GM19035 (cell line): Measurements from ENCODE around the gene PODNL1.
A peak's percentile ranks its signal among the peaks of the same experiment; 100 is the strongest.

Experiments used
- ATAC-seq: cut with Tn5 transposase; IDR thresholded peaks from one replicate; pipeline ENCODE4 v1.9.1; 2021; ENCODE audit not compliant: unreplicated experiment

The PODNL1 gene

DNA sequence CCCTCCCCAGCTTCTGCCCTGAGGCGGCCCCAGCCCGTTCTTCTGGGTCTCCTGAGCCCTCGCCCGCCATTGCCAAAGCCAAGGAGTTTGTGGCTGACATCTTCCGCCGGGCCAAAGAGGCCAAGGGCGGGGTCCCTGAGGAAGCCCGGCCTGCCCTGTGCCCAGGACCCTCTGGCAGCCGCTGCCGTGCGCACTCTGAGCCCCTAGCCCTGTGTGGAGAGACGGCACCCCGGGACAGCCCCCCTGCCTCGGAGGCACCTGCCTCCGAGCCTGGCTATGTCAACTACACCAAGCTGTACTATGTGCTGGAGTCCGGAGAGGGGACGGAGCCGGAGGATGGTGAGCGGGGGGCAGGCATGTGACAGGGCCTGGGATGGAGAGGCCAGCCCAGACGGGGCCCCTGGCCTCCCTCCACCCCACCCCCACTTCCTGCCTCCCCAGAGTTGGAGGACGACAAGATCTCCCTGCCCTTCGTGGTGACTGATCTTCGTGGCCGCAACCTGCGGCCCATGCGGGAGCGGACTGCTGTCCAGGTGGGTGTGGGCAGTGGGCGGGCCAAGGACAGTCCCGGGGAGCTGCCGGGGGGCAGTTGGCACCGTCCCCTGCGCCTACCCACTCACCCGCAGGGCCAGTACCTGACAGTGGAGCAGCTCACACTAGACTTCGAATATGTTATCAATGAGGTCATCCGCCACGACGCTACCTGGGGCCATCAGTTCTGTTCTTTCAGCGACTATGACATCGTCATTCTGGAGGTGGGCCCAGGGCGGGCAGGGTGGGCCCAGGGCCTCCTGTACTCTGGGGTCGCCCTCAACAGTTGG is 21.1 kb upstream of the PODNL1 start:
- no peak for ATAC-seq

DNA sequence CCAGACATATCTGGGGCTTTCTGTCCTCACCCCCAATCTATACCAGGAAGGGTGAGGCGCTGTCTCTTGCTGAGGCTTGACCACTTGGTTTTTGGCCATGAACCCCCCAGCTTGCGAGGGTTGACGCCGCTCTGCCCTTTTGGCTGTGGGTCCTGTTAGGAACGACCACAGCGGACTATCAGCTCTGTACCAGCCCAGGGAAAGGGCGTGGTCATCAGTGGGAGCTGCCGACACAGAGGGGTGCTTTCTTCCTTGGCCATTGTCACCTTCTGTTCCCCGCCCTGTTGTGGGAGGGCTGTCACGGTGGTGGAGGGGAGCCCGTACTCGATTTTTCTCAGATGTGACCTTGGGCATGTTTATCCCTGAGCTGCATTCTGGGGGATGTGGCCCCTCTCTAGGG is 19.8 kb upstream of the PODNL1 start:
- no peak for ATAC-seq

DNA sequence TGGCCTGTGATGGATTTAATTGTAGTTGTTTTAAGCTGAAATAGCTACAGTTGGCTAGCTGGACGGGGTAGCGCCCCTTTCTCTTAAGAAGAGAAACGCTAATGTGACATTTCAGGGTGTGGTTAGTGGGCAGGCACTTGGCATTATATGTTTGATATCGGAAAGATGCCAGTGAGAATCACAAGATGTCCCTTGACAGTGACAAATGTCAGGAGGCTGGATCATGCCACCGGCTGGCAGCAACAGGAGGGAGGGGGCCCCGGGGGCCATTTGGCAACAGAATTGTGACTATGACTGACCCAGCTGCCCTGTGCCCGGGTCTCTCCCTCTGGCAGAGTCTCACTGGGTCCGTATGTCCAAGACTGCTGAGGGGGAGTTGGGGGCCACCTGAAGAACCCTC is 18.8 kb upstream of the PODNL1 start:
- no peak for ATAC-seq

DNA sequence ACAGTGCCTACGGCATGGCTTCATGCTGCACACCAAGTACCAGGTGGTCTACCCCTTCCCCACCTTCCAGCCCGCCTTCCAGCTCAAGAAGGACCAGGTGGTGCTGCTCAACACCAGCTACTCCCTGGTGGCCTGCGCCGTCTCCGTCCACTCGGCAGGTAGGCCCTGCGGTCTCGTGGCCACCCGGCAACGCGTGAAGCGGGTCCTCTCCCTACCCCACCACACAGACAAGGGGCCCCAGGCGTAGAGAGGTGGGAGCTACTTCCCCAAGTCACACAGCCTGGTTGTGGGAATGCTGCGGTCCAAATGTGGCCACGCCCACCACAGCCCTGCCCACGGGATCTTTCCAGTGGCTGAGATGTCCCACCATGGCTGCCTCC is 18.1 kb upstream of the PODNL1 start:
- ATAC-seq = no peak

DNA sequence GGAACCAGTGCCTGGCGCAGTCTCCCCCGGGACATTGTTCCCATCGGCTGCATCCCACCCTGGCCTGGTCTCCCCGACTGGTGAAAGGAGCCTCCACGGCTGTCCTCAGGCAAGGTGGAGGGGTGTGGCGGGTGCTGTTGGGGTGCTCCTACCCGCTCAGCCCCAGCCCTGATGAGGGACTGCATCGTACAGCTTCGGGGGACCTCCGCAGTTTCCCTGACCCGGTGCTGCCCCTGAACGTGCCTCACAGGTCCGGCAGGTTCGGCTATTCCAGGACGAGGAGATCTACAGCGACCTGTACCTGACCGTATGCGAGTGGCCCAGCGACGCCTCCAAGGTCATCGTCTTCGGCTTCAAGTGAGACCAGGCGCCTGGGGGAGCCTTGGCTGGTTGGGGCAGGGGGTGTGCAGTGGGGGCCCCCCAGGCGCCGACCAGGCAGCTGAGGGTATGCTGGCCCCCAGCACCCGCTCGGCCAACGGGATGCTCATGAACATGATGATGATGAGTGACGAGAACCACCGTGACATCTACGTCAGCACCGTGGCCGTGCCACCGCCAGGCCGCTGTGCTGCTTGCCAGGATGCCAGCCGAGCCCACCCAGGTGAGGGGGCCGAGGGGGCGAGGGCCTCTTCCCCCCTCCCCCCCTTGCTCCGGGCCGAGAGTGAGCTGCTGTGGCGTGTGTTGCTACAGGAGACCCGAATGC is 17.6 kb upstream of the PODNL1 start:
- ATAC-seq = no peak

DNA sequence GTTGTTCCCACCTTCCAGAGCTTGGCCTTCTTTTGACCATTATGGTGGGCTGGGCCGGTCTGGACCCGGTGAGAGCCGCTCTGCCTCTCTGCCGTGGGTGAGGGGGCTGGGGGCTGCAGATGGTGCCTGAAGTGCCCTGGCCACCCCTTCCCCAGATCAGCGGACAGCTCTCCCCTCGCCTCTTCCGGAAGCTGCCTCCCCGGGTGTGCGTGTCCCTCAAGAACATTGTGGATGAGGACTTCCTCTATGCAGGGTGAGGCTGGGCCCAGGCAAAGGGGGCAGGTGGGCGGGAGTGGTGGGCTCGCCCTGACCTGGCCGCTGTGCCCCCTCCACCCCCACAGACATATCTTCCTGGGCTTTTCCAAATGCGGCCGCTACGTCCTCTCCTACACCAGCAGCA is 16.0 kb upstream of the PODNL1 start:
- no peak for ATAC-seq

DNA sequence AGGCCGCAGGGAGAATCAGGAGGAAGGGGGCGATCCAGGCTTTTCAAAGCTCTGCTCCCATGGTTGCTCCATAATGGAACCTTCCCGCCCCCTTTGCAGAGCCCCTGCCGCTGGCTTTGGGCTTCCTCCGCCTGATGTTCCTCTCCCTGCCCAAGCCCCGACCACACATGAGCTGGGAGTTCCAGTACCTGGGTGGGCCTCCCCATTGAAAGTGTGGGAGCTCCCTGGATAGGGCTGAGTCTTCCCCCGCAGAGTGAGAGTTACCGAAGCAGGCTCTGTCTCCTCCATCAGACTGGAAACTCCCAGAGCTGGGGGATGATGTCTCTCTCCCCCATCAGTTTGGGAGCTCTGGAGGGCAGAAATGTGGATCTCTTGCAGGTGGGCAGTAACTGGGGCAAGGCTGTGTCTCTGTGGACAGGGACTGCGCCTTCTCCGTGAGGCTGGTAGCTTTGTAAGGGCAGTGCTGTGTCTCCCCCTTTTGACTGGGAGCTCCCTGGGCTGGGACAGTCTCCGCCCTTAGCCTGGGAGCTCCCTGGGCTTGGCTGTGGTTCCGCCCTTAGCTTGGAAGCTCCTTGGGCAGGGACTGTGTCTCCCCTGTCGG is 14.8 kb upstream of the PODNL1 start:
- no peak for ATAC-seq

DNA sequence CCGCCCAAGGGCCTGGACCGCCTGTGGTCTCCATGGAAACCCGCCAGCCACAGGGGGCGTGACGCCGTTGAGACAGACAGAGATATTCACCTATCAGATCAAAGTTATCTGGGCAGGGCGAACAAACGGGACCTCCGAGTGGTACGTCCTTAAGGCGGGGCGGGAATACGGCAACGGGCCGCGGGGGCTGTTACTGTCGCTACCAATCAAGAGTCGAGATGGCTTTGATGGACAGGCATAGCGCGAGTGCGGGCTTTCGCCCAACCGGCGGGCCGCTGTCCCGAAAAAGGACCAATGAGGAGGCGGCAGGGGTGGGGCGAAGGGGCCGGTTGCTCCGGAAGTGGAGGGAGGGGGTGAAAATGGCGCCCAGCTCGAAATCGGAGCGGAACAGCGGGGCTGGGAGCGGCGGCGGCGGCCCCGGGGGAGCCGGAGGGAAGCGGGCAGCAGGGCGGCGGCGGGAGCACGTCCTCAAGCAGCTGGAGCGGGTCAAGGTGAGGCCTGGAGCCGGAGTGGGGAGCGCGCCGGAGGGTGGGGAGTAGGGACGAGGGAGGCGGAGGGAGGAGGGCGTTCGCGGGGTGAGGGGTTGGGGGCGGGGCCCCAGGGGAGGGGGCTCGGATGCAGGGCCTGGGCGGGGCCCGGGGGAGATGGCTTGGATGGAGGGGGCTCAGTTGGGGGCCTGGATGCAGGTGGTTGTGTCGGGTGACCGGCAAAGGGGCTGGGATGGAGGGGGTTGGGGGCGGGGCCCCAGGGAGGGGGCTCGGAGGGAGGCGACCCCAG is 14.1 kb upstream of the PODNL1 start, which contains the start of gene DCAF15:
Gene DCAF15, plus strand, starts transcription at position 356 of the 777 bp plus-strand sequence. Its CDS starts 4 bp downstream, at position 360.
- ATAC-seq = peak; percentile 98

DNA sequence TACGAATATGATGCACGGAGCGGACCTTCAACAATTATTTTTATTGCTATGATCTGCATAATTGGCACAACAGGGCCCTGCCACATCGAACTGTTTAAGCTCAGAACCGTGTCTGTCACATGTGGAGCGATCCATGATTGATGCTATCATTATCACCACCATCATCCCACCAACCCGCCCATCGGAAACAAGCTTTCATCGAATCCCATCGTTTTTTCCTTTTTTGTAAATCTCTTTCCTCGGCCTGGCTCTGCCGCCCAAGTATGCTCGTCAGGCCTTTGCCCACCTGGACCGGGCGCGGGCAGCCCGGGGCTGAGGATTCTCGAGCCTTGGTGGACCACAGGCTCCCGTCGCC is 13.6 kb upstream of the PODNL1 start:
- peak; percentile 6 for ATAC-seq

DNA sequence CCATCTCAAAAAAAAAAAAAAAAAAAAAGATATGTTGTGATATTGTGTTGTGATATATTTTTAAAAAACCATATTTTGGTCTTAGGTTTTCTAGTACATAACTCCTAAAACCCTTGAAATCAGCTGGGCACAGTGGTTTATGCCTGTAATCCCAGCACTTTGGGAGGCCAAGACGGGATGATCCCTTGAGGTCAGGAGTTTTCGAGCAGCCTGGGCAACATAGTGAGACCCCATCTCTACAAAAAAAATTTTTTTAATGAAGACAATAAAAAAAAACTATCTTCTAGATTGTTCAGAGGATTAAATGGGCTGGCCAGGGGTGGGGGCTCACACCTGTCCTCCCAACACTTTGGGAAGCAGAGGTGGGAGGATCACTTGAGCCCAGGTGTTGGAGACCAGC is 12.8 kb upstream of the PODNL1 start:
- no peak for ATAC-seq

DNA sequence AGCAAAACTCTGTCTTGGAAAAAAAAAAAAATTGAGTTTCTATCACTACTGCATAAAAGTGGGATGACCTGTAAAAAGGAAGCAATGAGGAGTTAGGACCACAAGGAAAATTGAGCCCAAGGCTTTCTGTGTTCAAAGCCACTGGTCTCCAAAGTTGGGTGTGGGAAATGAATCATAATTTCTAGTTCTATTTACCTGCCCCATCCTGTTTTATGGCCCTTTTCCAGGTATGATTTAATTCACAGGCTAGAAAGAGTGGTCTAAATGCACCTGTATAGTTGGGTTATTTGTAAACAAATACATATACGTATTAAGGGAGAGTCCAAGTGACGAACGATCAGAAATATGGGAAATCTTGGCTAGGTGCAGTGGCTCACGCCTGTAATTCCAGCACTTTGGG is 8.2 kb upstream of the PODNL1 start:
- no peak for ATAC-seq

DNA sequence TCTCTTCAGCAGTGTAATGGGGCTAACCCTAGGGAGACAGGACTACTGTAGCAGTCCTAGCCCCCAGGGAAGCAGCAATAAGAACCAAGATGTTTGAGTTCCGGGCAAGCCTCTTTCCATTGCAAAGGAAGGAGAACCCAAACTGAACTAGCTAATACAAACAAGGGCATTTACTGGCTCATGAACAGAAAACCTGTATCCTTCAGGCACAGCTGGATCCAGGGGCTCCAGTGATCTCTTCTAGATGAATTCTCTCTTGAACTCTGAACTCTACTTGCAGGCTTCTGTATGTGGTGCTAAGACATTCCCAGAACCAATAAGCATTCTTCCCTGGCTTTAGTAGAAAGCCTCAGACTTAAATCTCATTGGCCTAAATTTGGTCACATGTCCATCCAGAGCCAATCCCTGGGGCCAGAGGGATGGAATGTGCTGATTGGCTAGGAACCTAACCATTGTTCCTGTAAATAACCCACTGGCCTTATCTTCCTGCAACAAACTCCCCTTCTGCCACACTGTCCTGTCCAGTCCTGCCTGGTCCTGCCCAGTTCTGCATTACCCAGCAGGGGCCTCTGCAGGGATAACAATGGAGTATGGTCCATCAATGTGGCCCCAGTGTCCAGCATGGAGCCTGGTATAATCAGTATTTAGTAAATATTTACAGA is 3.9 kb upstream of the PODNL1 start:
- ATAC-seq = no peak

DNA sequence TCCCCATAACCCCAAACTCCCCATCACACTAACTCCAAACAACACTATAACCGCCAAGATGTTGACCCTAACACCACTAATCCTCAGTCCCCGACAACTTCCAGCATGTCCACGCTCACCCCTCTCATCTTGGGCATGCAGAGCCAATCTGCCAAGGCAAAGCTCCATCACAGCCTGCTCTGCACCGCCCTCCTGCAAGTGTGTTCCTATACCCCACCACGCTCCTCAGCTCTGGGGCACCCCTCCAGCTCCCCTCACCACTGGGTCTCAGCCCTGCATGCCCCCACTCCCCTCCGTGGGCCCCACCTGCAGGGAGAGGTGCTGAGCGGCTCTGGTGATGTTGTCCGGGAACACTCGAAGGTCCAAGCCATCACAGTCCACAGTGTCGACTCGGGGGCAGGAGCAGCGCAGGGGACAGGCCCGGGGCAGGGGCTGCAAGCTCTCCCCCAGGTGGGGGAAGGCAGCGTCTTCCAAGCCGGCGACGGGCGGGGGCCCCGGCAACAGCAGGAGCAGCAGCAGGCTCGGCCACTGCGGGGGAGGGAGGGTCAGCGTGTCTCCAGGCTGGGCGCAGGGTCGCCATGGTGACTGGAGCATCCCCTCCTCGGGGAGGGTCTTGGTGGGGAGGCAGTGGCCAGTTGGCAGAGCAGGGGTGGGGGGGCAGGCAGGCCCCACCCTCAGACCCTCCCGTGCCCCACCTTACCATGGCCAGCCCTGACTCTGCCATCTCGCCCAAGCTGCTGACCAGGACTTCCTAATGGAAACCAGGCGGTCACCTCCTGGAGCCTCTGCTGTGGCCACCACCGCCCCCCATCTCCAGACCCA is 527 bp downstream of the PODNL1 start:
- no peak for ATAC-seq

DNA sequence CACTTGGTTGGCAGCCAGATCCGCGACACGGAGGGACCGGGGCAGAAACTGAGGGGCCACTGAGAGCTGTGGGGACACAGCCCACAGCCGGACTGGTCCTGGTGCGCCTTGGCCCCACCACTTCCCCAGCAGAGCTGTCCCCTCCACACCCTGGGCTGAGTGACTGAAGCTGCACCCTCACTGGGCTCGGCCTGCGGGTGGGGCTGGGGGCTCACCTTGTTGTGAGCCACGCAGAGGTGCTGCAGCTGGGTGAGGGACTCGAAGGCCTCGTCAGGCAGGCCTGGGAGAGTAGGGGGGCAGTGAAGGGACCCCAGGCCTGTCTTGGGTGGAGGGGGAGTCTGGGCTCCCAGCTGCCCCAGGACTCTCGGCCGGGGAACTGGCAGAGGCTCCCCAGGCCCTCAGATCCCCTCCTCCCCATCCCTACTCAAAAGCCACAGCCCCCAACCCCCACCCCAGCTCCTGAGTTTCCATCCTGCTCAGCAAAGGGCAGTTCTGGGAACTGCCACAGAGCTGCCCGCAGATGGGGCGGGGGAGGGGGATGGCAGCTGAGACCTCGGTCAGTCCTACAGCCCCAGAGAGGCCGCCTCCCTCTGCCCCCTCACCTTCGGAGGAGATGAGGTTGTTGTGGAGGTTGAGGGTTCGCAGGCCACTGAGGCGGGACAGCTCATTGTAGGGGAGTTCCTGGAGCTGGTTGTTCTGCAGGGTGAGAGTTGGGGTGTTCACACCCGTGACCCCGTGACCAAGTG is 2.3 kb downstream of the PODNL1 start:
- no peak for ATAC-seq

DNA sequence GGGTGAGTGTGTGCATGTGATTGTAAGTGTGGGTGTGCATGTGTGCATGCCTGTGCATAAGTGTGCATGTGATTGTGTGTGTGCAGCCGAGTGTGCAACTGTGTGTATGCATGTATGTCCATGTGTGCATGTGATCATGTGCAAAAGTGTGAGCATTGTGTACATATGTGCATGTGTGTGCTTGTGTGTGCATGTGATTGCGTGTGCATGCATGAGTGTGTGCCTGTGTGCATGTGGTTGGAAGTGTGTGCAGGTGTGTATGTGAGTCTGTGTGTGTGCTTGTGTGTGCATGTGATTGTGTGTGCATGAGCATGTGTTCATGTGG is 3.5 kb downstream of the PODNL1 start:
- ATAC-seq = no peak

DNA sequence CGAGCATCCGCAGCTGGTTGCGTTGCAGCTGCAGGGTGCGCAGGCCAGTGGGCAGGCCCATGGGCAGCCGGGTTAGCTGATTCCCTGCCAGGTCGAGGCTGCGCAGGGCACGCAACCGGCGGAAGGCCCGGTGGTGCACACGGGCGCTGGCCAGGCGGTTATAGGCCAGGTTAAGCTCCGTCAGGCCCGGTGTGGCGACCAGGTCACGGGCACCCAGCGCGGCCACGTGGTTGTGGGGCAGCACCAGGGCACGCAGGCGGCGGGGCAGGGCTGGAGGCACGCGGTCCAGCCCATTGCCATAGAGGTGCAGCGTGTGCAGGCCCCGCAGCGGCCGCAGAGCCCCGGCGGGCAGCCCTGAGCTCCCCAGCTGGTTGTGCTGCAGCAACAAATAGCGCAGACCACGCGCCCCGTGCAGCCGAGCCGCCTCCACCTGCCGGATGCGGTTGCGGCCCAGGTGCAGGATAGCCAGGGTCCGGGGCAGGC is 5.3 kb downstream of the PODNL1 start:
- no peak for ATAC-seq

DNA sequence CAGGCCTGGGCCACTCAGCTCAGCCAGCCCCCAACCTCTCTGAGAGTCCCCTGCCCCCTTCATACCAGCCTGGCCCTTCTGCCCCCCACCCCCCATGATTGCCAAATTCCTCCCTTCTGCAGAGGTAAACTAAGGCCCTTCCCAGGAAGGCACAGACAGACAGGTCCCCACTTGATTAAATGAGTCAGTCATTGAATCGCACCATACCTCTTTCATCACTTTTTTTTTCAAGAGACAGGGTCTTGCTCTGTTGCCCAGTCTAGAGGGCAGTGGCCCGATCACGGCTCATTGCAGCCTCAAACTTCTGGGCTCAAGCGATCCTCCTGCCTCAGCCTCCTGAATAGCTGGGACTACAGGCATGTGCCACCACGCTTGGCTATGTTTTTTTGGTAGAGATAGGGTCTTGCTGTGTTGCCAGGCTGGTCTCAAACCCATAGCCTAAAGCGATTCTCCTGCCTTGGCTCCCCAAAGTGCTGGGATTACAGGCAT is 6.0 kb downstream of the PODNL1 start:
- ATAC-seq = no peak

DNA sequence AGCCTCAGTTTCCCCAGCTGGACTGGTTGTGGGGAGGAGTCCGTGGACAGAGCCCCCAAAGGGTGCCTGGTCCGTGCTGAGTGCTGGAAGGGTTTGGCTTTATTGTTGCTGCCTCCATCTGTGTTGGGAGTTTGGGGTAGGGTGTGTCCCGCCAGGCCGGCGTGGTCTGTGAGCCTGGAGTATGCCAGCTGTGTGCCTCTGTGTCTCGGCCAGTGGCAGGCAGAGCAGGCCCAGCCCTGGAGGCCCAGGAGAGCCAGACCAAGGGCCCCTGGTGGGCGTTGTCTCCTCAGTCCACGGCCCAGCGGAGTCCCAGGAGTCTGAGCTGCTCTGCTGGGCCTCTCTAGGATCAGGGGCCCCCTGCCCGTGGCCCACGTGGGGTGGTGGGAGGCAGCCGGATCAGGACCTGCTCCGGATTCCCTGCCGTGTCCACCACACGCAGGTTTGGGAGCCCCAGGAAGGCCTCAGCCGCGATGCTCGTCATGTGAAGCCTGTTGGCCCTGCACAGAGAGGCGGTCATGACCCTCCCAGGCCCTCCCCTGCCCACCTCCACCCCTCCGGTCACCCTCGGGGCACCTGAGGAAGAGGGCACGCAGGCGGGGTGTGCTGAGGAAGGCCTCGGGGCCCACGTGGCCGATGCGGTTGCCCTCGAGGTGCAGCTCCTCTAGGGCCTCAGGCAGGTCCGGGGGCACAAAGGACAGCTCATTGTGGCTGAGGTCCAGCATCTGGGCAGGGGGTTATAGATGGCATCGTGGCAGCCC is 6.6 kb downstream of the PODNL1 start:
- ATAC-seq = no peak
